Erythroblast (primary cell): Measurements from ENCODE around the gene FAM136A.

Experiments
- GATA1 ChIP-seq: IDR thresholded peaks from 2 replicates; pipeline ENCODE4 v1.6.1; 2011; ENCODE audit warnings: low read depth, mild to moderate bottlenecking, control low read depth, low read length, moderate library complexity
- POLR2A ChIP-seq: IDR thresholded peaks from 2 replicates; pipeline ENCODE4 v1.6.1; 2011; ENCODE audit warnings: mild to moderate bottlenecking, low read length

GRCh38 chr2:70258532-70258875, 43.4 kb downstream of the FAM136A start:
- no peak for TF ChIP-seq GATA1
- no peak for TF ChIP-seq POLR2A
